ENCODE measurements around the gene MARCKSL1. TPM values are rescaled to one million over a fixed set of nuclear protein-coding genes. Genes with fewer than 3 reads are reported as not detected.

Gene MARCKSL1
- total and polyA plus RNA-seq, 2 of the 13 experiments (the other 11 are each of a cell fraction or from before 2014, with no cell fraction given) = 81.9 to 155 TPM

- Histone ChIP-seq H2AFZ (ENCODE audit: low read length) (no peak overlapping the region), H3K27me3 (ENCODE audit: control insufficient read depth in 1 of 2, insufficient read depth in 2 of 2, low read length in 2 of 2) (no peaks in the 10 kb centered on the region), H3K4me1 (ENCODE audit: insufficient read depth, low read length) (peaks cover 58% of the 10 kb centered on the region), H3K79me2 (ENCODE audit: insufficient read depth, low read length) (peaks cover 70% of the 10 kb centered on the region), H3K9me3 (ENCODE audit: low read length) (no peaks in the 10 kb centered on the region), H3K4me2 (ENCODE audit: low read depth, low read length) (peak overlapping the region; percentile 63), H4K20me1 (ENCODE audit: insufficient read depth, low read length) (no peaks in the 10 kb centered on the region), H3K9ac (ENCODE audit: insufficient read depth, low read depth, low read length) (peak overlapping the region; percentile 14; the same call in 1 of the 2 replicates), H3K27ac (ENCODE audit: extremely low read length, insufficient read depth, low read length) (peak overlapping the region; percentile 53), H3K36me3 (replicated peaks in 1 of 2; ENCODE audit: control insufficient read depth in 1 of 2, insufficient read depth in 2 of 2, low read length in 2 of 2) (peaks cover 2 to 21% of the 10 kb centered on the region in 2 experiments; a peak in 4 of 5 replicates), H3K4me3 (replicated peaks in 1 of 3; ENCODE audit: insufficient read depth in 1 of 3, low read depth in 2 of 3, low read length in 3 of 3) (no peak overlapping the region; a peak in 1 of 6 replicates)
- DNase-seq (ENCODE audit: low spot score) (peak; percentile 34), ATAC-seq (peak; percentile 75), FAIRE-seq (peak; percentile 44)
- ChIA-PET POLR2A (interaction anchor here (0.6 to 2.9 kb wide), 13 partner anchors 10 to 132 kb away, joined by 3 to 22 read pairs (median 4); partner anchors contain the start of genes HDAC1, LCK, MARCKSL1 and TXLNA), CTCF (ENCODE audit: low intra/inter-chr PET ratio, low total read pairs) (no interaction called here)
- no TSS peak for BruUV-seq (replicated peaks)
- 5% methylated on average over 2 of the region's 2 CpGs for WGBS (ENCODE audit: low lambda C conversion rate)
- in situ Hi-C loops (cut with HindIII; ENCODE audit: extremely low pct_ligation_motif_present, low pct_unique_long_range_greater_than_20kb) (no loop called here), intact Hi-C loops (cut with micrococcal nuclease; ENCODE audit: unreplicated experiment) (no loop called here)
- TF ChIP-seq HOXD1 (CRISPR knock-in tag; IDR thresholded peaks at IDR 0.05) (no peak), ARNT2 (CRISPR knock-in tag; IDR thresholded peaks at IDR 0.05; ENCODE audit: low read depth) (no peak), ZNF678 (CRISPR knock-in tag; IDR thresholded peaks at IDR 0.05) (no peak), NR2F2 (IDR thresholded peaks at IDR 0.05; ENCODE audit: borderline replicate concordance, low read depth) (no peak), EED (CRISPR knock-in tag; IDR thresholded peaks at IDR 0.05) (no peak), PHB2 (IDR thresholded peaks at IDR 0.05; ENCODE audit: partially characterized antibody) (no peak), THRA (CRISPR knock-in tag; IDR thresholded peaks at IDR 0.05; ENCODE audit: borderline replicate concordance) (no peak), HOXA9 (CRISPR knock-in tag; IDR thresholded peaks at IDR 0.05; ENCODE audit: borderline replicate concordance) (no peak), ZNF207 (IDR thresholded peaks at IDR 0.05; ENCODE audit: borderline replicate concordance) (no peak), AHDC1 (CRISPR knock-in tag; IDR thresholded peaks at IDR 0.05; ENCODE audit: borderline replicate concordance) (0 out of 2 replicates have a peak, but pooled peaks have one; percentile 60), DMAP1 (CRISPR knock-in tag; IDR thresholded peaks at IDR 0.05) (no peak), NR2F6 (IDR thresholded peaks at IDR 0.05) (peak; percentile 38; the same call in 1 of the 2 replicates), NR2F6 (CRISPR knock-in tag; IDR thresholded peaks at IDR 0.05) (no peak), EP300 (IDR thresholded peaks at IDR 0.05; ENCODE audit: low read depth in 2 of 2, low read length in 2 of 2) (peak in 1 of 2 experiments; percentile 39; a peak in 1 of 4 replicates), EP300 (CRISPR knock-in tag; IDR thresholded peaks at IDR 0.05; ENCODE audit: borderline replicate concordance) (no peak), KDM6A (CRISPR knock-in tag; IDR thresholded peaks at IDR 0.05; ENCODE audit: low read depth) (0 out of 2 replicates have a peak, but pooled peaks have one; percentile 28), ZNF44 (CRISPR knock-in tag; IDR thresholded peaks at IDR 0.05) (no peak), MIXL1 (CRISPR knock-in tag; IDR thresholded peaks at IDR 0.05) (no peak)
These were observed 24.2 kb downstream of the MARCKSL1 start for GRCh38 chr1:32311709-32312393.

Data from HepG2 (cell line).